Activated CD4-positive, CD25-positive, alpha-beta regulatory T cell treated with anti-CD3 and anti-CD28 coated beads, Interleukin-2, amount 50 U/mL, for 24 hours (primary cell): ENCODE results near the gene UNC119.
"Not testable (repeated sequence)": the region's sequence is repeated elsewhere in the genome, so short reads cannot be mapped to it uniquely, and the experiment has no call there.

Experiments used
- ATAC-seq, 2 donors: fragments of 150-1000 bp; cut with Tn5 transposase; one replicate each; pipeline ENCODE4 v1.10.0; 2021; ENCODE audit warnings: mild to moderate bottlenecking in 1 of 2, moderate library complexity in 1 of 2

UNC119 gene

GRCh38 chr17:28552176-28552999 lies at the start of gene UNC119:
Gene UNC119, minus strand, starts transcription at chr17:28552624. Its CDS starts 67 bp downstream, at chr17:28552557.
- peak; percentile 85 to 86 for ATAC-seq

- ATAC-seq: peak; percentile 86
These were observed 47.1 kb upstream of the UNC119 start for GRCh38 chr17:28599311-28600184.

GRCh38 chr17:28598799-28599310 lies 46.4 kb upstream of the UNC119 start, which contains the start of gene SPAG5:
Gene SPAG5, minus strand, starts transcription at chr17:28599025. Its CDS starts 79 bp downstream, at chr17:28598946.
- ATAC-seq: peak; percentile 90 to 93

GRCh38 chr17:28598389-28598788 lies 46.0 kb upstream of the UNC119 start:
- no peak for ATAC-seq

- ATAC-seq: no peak
These were observed 45.4 kb upstream of the UNC119 start for GRCh38 chr17:28597606-28598383.

- ATAC-seq: no peak
These were observed 39.8 kb upstream of the UNC119 start for GRCh38 chr17:28592260-28592659.

GRCh38 chr17:28585851-28586250 lies 33.4 kb upstream of the UNC119 start:
- no peak for ATAC-seq

GRCh38 chr17:28584434-28584833 lies 32.0 kb upstream of the UNC119 start:
- no peak for ATAC-seq

- no peak for ATAC-seq
These were observed 30.1 kb upstream of the UNC119 start for GRCh38 chr17:28582513-28582912.

GRCh38 chr17:28580959-28581358 lies 28.5 kb upstream of the UNC119 start:
- ATAC-seq: no peak

GRCh38 chr17:28579526-28579925 lies 27.1 kb upstream of the UNC119 start:
- peak in 1 of 2 donors; percentile 46 for ATAC-seq

GRCh38 chr17:28578246-28579195 lies 26.1 kb upstream of the UNC119 start:
- ATAC-seq: no peak

- no peak for ATAC-seq
These were observed 25.0 kb upstream of the UNC119 start for GRCh38 chr17:28577466-28577824.

- ATAC-seq: peak; percentile 93 to 96
These were observed 24.5 kb upstream of the UNC119 start, which contains the start of gene ALDOC for GRCh38 chr17:28576758-28577465. Gene ALDOC, minus strand, starts transcription at chr17:28576895. Its CDS starts 1,363 bp downstream, at chr17:28575532.

GRCh38 chr17:28576016-28576415 lies 23.6 kb upstream of the UNC119 start:
- ATAC-seq: not testable (repeated sequence)

GRCh38 chr17:28575126-28575795 lies 22.8 kb upstream of the UNC119 start:
- no peak for ATAC-seq

- no peak for ATAC-seq
These were observed 22.1 kb upstream of the UNC119 start for GRCh38 chr17:28574526-28574925.

GRCh38 chr17:28573966-28574480 lies 21.6 kb upstream of the UNC119 start:
- ATAC-seq: no peak

GRCh38 chr17:28573521-28573920 lies 21.1 kb upstream of the UNC119 start:
- no peak for ATAC-seq

- no peak for ATAC-seq
These were observed 20.6 kb upstream of the UNC119 start for GRCh38 chr17:28573040-28573380.
